Neural cell (in vitro differentiated cells): ENCODE measurements around the gene KIAA1549. TPM values are rescaled to one million over a fixed set of nuclear protein-coding genes. Genes with fewer than 3 reads are reported as not detected.

ENCODE experiments used
- H2AFZ ChIP-seq: fragments of 200-600, 300-800 bp; sonication (generic), shearing (Covaris generic); 2 replicates; pipeline ENCODE4 v1.6.0; 2014; ENCODE audit warnings: low read depth, mild to moderate bottlenecking, antibody characterized with exemption, low read length, moderate library complexity
- H3F3A ChIP-seq: fragments of 200-600 bp; shearing (Covaris generic); 2 replicates; pipeline ENCODE4 v1.6.1; 2016; ENCODE audit warnings: mild to moderate bottlenecking, moderate library complexity, mixed read lengths, antibody characterized with exemption, low read length; ENCODE audit not compliant: insufficient read depth, poor library complexity, severe bottlenecking
- H3K27ac ChIP-seq: fragments of 200-600, 300-800 bp; sonication (generic), shearing (Covaris generic); 2 replicates; pipeline ENCODE4 v1.5.1; 2014; ENCODE audit warnings: mild to moderate bottlenecking, low read length, moderate library complexity
- H3K27me3 ChIP-seq: fragments of 300-800, 200-600 bp; sonication (generic), shearing (Covaris generic); 2 replicates; pipeline ENCODE4 v1.6.0; 2014; ENCODE audit warnings: mild to moderate bottlenecking, low read depth, low read length, moderate library complexity; ENCODE audit not compliant: insufficient read depth
- H3K36me3 ChIP-seq: fragments of 300-800, 200-600 bp; sonication (generic), shearing (Covaris generic); 2 replicates; pipeline ENCODE4 v1.5.1; 2014; ENCODE audit warnings: mild to moderate bottlenecking, antibody characterized with exemption, low read length, moderate library complexity; ENCODE audit not compliant: insufficient read depth
- H3K4me2 ChIP-seq: fragments of 300-800, 200-600 bp; sonication (generic), shearing (Covaris generic); 2 replicates; pipeline ENCODE4 v1.6.0; 2014; ENCODE audit warnings: mild to moderate bottlenecking, low read length
- H3K4me3 ChIP-seq: fragments of 300-800, 200-600 bp; sonication (generic), shearing (Covaris generic); 2 replicates; pipeline ENCODE4 v1.5.1; 2014; ENCODE audit warnings: mild to moderate bottlenecking, low read length, moderate library complexity
- H3K79me2 ChIP-seq: fragments of 200-600 bp; shearing (Covaris generic); replicated peaks from 2 replicates; pipeline ENCODE4 v1.6.0; 2014; ENCODE audit warnings: mild to moderate bottlenecking, low read length, moderate library complexity; ENCODE audit not compliant: insufficient read depth
- H3K9ac ChIP-seq: fragments of 300-800, 200-600 bp; sonication (generic), shearing (Covaris generic); 2 replicates; pipeline ENCODE4 v1.6.1; 2016; ENCODE audit warnings: mild to moderate bottlenecking, low read length, mixed read lengths
- H3K9me2 ChIP-seq: fragments of 200-600 bp; shearing (Covaris generic); 2 replicates; pipeline ENCODE4 v1.6.1; 2016; ENCODE audit warnings: mild to moderate bottlenecking, low read length, mixed read lengths; ENCODE audit not compliant: insufficient read depth
- H3K9me3 ChIP-seq: fragments of 200-600, 300-800 bp; sonication (generic), shearing (Covaris generic); 2 replicates; pipeline ENCODE4 v1.6.1; 2016; ENCODE audit warnings: mild to moderate bottlenecking, mixed run types, low read length, moderate library complexity, mixed read lengths
- H4K20me1 ChIP-seq: fragments of 200-600 bp; shearing (Covaris generic); 2 replicates; pipeline ENCODE4 v1.6.1; 2016; ENCODE audit warnings: mild to moderate bottlenecking, mixed run types; ENCODE audit not compliant: insufficient read depth
- CTCF ChIP-seq: fragments of 450-650 bp; IDR thresholded peaks from 2 replicates; pipeline ENCODE4 v1.5.1; 2014; ENCODE audit warnings: antibody characterized with exemption, mild to moderate bottlenecking, moderate library complexity; ENCODE audit not compliant: poor library complexity, severe bottlenecking
- EP300 ChIP-seq: fragments of 450-650 bp; conservative IDR thresholded peaks from 2 replicates; pipeline ENCODE4 v1.6.1; 2014; ENCODE audit warnings: antibody characterized with exemption, mild to moderate bottlenecking, moderate library complexity; ENCODE audit not compliant: poor library complexity, severe bottlenecking
- EZH2 ChIP-seq: fragments of 200-600, 300-800 bp; shearing (Covaris generic), sonication (generic); IDR thresholded peaks from 2 replicates; pipeline ENCODE4 v1.6.1; 2014; ENCODE audit warnings: antibody characterized with exemption, low read length, borderline replicate concordance, mild to moderate bottlenecking; ENCODE audit not compliant: insufficient read depth, poor library complexity, severe bottlenecking
- MXI1 ChIP-seq: fragments of 450-650 bp; conservative IDR thresholded peaks from 2 replicates; pipeline ENCODE4 v1.6.1; 2014; ENCODE audit warnings: antibody characterized with exemption, mild to moderate bottlenecking; ENCODE audit not compliant: poor library complexity, severe bottlenecking
- POLR2AphosphoS5 ChIP-seq: IDR thresholded peaks from 2 replicates; pipeline ENCODE4 v1.6.1; 2012
- REST ChIP-seq: IDR thresholded peaks from 2 replicates; pipeline ENCODE4 v1.6.1; 2012; ENCODE audit warnings: borderline replicate concordance
- SMC3 ChIP-seq: fragments of 450-650 bp; conservative IDR thresholded peaks from 2 replicates; pipeline ENCODE4 v1.6.1; 2014; ENCODE audit warnings: antibody characterized with exemption, mild to moderate bottlenecking, moderate library complexity; ENCODE audit not compliant: poor library complexity
- TAF1 ChIP-seq: IDR thresholded peaks from 2 replicates; pipeline ENCODE4 v1.6.1; 2012; ENCODE audit warnings: low read depth
- polyA plus RNA-seq: library from polyadenylated mRNA; depleted of rRNA; stranded (reverse); fragments of >200 nt; gene quantifications from 2 replicates; pipeline ENCODE4 v1.2.3, GENCODE V29; 2014

The KIAA1549 gene
- polyA plus RNA-seq, 1 donor from 2014 or later, result 14.1 TPM

GRCh38 chr7:138979988-138980562 is 1.1 kb downstream of the KIAA1549 start:
- H3K27me3 ChIP-seq, result no peaks in the 10 kb centered on the region
- peaks cover 57% of the 10 kb centered on the region for H3K79me2 ChIP-seq
- H4K20me1 ChIP-seq, result no peaks in the 10 kb centered on the region
- peak overlapping the region; percentile 96 for H3K4me2 ChIP-seq
- H3K27ac ChIP-seq, result peak overlapping the region; percentile 92
- H2AFZ ChIP-seq, result peak overlapping the region; percentile 43
- no peaks in the 10 kb centered on the region for H3K9me3 ChIP-seq
- no peaks in the 10 kb centered on the region for H3K36me3 ChIP-seq
- H3K9ac ChIP-seq, result peak overlapping the region; percentile 95
- H3F3A ChIP-seq, result peaks cover 4% of the 10 kb centered on the region
- H3K4me3 ChIP-seq, result peak overlapping the region; percentile 71
- TF ChIP-seq REST (peak; percentile 80), MXI1 (no peak), POLR2AphosphoS5 (peak; percentile 14)
- no peaks in the 10 kb centered on the region for H3K9me2 ChIP-seq

- Histone ChIP-seq H3K4me2 (peak overlapping the region; percentile 96), H3K9me2 (no peaks in the 10 kb centered on the region), H3K79me2 (peaks cover 63% of the 10 kb centered on the region), H3K4me3 (peak overlapping the region; percentile 71), H2AFZ (no peak overlapping the region), H3K9me3 (no peaks in the 10 kb centered on the region), H3K27ac (peak overlapping the region; percentile 92), H3K27me3 (no peaks in the 10 kb centered on the region), H3K36me3 (no peaks in the 10 kb centered on the region), H4K20me1 (no peaks in the 10 kb centered on the region), H3K9ac (peak overlapping the region; percentile 95), H3F3A (peaks cover 4% of the 10 kb centered on the region)
- TF ChIP-seq EP300 (no peak), TAF1 (no peak), EZH2 (no peak), REST (no peak), MXI1 (no peak), SMC3 (no peak), CTCF (peak; percentile 39), POLR2AphosphoS5 (no peak)
Measured at GRCh38 chr7:138979226-138979979, 1.8 kb downstream of the KIAA1549 start.
